BJ (cell line): Measurements from ENCODE around the gene ARHGEF11. TPM values are rescaled to one million over a fixed set of nuclear protein-coding genes. Genes with fewer than 3 reads are reported as not detected.

ENCODE experiments used
- CTCF ChIA-PET: fragments of 350-600 bp; formaldehyde crosslinking; extraction: SDS; loops from one replicate; lab custom pipeline; 2021; ENCODE audit warnings: antibody characterized with exemption, inconsistent platforms; lab: Yijun Ruan, JAX
- POLR2A ChIA-PET: fragments of 300-600 bp; sonication (Branson Sonifier 250); formaldehyde crosslinking; extraction: SDS; loops from one replicate; lab custom pipeline; 2021; ENCODE audit warnings: antibody characterized with exemption; lab: Charles Lee
- DNase-seq: peaks from one replicate; pipeline ENCODE4 v3.0.0-alpha.2; 2011; ENCODE audit warnings: low read depth
- H3K27me3 ChIP-seq: 2 replicates; pipeline ENCODE4 v1.6.0; 2011; ENCODE audit warnings: low read length; ENCODE audit not compliant: control insufficient read depth, insufficient read depth
- H3K36me3 ChIP-seq: 2 replicates; pipeline ENCODE4 v1.5.1; 2011; ENCODE audit warnings: low read length; ENCODE audit not compliant: control insufficient read depth, insufficient read depth
- H3K4me3 ChIP-seq: 2 replicates; pipeline ENCODE4 v1.5.1; 2011; ENCODE audit warnings: low read depth, mild to moderate bottlenecking, control low read depth, low read length
- polyA plus RNA-seq: library from polyadenylated mRNA; depleted of rRNA; stranded (reverse); fragments of >200 nt; gene quantifications from 2 replicates; pipeline ENCODE4 v1.2.3, GENCODE V29; 2011
- TF ChIP-seq, protein P1 (sequence below): IDR thresholded peaks from 2 replicates; pipeline ENCODE4 v1.5.1; 2011; ENCODE audit warnings: low read depth, mild to moderate bottlenecking, control low read depth, inconsistent platforms, low read length, moderate library complexity; ENCODE audit not compliant: insufficient read depth

Gene ARHGEF11
- polyA plus RNA-seq, 1 experiment = 19.5 TPM

DNA sequence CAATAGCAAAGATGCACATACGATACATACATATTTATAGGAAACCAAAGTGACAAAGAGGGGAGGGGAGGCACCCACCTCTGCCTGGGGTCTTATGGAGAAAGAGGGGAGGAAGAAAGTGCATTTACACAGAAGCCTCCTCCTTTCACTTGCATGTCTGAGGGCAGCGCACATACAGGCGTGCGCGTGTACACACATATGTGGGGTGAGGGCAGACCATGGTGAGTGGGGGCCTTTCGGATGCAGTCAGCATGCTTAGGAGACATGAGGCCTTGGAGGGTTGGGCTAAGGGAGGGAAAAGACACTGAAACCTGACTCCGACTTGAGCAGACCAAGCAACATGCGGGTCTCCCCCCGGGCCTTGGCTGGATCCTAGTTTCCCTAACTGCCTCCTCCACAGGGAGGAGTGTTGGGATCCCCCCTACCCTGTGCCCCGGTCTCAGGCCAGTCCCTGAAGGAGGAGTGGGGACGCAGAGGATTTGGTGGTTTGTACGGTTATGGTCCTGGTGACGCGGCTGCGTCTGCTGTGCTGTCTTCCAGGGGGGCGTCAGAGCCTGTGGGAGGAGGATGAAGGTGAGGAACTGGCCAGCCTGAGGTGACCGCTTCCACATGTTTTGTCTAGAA lies 109.9 kb downstream of the ARHGEF11 start:
- ChIA-PET CTCF (interaction anchor here (1.3 to 3.0 kb wide), 2 partner anchors 8 to 97 kb away, joined by 3 to 15 read pairs; no protein-coding TSS in a partner anchor), POLR2A (no interaction called here)
- no peaks in the 10 kb centered on the region for H3K27me3 ChIP-seq
- no peak overlapping the region for H3K4me3 ChIP-seq
- TF ChIP-seq, protein P1, sequence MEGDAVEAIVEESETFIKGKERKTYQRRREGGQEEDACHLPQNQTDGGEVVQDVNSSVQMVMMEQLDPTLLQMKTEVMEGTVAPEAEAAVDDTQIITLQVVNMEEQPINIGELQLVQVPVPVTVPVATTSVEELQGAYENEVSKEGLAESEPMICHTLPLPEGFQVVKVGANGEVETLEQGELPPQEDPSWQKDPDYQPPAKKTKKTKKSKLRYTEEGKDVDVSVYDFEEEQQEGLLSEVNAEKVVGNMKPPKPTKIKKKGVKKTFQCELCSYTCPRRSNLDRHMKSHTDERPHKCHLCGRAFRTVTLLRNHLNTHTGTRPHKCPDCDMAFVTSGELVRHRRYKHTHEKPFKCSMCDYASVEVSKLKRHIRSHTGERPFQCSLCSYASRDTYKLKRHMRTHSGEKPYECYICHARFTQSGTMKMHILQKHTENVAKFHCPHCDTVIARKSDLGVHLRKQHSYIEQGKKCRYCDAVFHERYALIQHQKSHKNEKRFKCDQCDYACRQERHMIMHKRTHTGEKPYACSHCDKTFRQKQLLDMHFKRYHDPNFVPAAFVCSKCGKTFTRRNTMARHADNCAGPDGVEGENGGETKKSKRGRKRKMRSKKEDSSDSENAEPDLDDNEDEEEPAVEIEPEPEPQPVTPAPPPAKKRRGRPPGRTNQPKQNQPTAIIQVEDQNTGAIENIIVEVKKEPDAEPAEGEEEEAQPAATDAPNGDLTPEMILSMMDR = no peak
- peaks cover 18% of the 10 kb centered on the region for H3K36me3 ChIP-seq
- no peak for DNase-seq

DNA sequence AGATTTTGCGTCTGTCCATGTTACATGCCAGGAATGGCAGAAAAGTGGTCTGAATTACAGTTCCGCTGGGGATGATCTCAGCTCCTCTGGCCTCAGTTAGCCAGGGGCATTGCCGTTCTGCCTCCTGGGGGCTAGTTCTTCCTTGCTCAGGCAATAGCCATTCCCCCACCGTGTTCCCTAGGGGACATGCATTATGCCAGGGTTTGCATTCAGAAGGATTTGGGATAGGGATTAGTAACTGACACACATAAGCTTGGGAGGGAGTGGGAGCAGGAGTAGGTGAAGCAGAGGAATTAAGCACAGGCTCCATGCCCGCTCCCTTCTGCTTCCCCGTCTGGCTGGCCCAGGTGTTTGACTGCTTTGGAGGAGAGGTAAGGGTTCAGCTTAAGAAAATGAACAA lies 112.4 kb downstream of the ARHGEF11 start:
- CTCF ChIA-PET = interaction anchor here (1.3 to 2.1 kb wide), 4 partner anchors 37 to 244 kb away, joined by 3 to 7 read pairs (median 5); partner anchors contain the start of genes INSRR and NTRK1
- no peaks in the 10 kb centered on the region for H3K27me3 ChIP-seq
- TF ChIP-seq, protein P1 = no peak
- peaks cover 10% of the 10 kb centered on the region for H3K36me3 ChIP-seq
- POLR2A ChIA-PET = no interaction called here
- H3K4me3 ChIP-seq = no peak overlapping the region
- no peak for DNase-seq

DNA sequence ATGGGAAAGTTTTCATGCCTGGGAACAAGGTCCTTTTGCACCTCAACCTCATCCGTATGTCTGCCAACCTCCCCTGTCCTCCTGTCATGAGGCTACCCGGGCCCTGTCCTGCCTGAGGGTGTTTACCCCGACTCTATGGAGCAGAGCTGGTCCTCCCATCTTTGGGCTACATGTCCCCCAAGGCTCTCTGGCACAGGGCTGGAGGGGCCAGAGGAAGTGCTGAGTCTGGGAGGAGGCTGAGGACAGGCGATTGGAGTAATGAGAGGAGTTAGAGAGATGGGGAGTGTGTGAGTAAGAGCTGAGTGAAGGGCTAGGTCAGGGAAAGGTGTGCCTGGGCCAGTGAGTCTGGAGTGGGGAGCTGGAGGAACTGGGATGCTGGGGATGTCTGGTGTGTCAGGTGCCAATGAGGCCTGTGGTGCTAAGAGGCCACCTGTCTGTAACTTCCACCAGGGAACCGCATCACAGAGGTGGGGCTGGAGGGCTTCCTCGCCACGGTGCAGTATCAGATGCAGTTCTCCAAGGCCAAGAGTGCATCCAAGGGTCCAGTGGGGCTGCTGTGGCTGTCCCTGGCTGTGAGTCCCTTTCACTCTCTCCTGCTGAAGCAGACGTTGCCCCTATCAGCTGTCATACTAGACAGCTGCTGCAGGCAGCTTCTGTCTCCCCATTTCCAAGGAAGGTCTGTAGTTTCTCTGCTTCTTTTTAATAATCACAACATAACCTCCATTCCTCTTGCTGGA lies 113.4 kb downstream of the ARHGEF11 start:
- ChIA-PET CTCF (interaction anchor here (1.2 to 13.1 kb wide), 7 partner anchors 39 to 243 kb away, joined by 3 to 298 read pairs (median 4); partner anchors contain the start of genes INSRR, NTRK1 and PEAR1), POLR2A (no interaction called here)
- DNase-seq = no peak

DNA sequence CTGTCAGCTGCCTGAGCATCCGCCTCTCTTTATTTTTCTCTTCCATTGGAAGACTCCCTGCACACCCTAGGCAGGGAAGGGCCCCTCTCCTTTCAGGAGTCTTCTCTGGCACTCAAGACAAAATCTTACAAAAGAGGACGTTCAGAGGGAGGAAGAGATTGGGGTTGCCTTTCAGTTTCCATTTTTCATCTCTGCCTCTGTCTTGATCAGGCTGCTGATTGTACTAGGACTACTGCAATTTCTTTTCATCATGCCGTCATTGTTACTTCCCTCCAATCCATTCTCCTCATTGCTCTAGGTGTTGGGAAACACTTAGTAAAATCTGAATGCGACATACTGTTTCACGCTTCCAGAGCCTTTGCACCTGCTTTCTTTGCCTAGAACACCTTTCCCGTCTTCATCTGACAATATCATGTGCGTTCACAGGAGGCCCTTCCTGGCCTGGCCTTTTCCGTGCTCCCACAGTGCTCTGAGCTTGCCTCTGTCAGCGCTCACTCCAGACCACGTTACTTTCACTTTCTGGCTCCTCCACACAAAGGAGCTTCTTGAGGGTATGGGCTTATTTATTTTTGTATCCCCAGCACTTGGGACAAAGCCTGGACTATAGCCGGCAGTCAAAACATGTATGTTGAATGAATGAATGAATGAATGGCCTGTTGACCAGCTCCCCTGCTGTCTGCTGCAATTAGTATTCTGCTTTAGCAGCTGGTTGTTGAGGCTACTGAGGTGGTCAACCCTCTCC lies 114.2 kb downstream of the ARHGEF11 start:
- CTCF ChIA-PET = interaction anchor here (1.2 to 13.1 kb wide), 6 partner anchors 39 to 206 kb away, joined by 3 to 298 read pairs (median 4); partner anchors contain the start of genes INSRR, NTRK1 and PEAR1

More for the DNA sequence above, 113.4 kb downstream of the ARHGEF11 start:
- TF ChIP-seq, protein P1 = no peak
- Histone ChIP-seq H3K4me3 (no peak overlapping the region), H3K27me3 (no peaks in the 10 kb centered on the region), H3K36me3 (peaks cover 9% of the 10 kb centered on the region)

More for the DNA sequence above, 114.2 kb downstream of the ARHGEF11 start:
- Histone ChIP-seq H3K36me3 (peaks cover 7% of the 10 kb centered on the region), H3K27me3 (no peaks in the 10 kb centered on the region), H3K4me3 (no peak overlapping the region)
- POLR2A ChIA-PET = no interaction called here
- no peak for DNase-seq
- TF ChIP-seq, protein P1 = no peak
